ENCODE measurements around the gene BIRC7.

DNA sequence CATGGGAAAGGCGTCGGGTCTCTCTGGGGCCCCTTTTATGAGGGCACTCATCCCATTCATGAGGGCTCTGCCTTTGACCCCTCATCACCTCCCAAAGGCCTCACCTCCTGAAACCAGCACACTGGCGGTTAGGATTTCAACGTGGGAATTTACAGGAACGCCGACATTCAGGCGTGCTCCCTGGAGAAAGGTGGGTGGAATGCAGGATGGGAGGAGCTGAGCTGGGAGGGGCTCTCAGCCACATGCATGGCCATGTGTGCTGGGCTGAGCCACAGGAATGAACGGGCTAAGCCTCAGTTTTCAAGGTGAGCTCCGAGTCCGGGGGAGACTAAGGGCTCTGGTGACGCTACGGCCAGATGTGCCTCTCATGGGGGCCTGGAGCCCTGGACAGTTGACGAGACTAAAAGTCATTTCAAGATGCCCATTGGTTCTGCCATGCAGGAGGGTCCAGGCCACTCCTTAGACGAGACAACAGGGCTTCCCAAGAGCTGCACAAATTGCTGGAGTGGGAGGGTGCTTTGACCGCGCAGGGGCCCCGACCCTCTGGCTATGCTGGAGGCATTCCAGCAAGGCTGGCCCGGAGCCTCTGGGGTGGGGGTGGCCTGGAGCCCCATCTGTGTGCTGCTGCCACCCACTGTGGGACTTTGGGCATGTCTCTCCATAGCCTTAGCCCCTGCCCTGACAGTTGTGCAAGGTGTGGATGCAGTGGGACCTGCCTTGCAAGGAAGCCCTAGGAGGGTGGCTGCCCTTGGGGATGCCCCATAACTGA, 33.1 kb downstream of the BIRC7 start:
- TF ChIP-seq POLR2A (IDR thresholded peaks at IDR 0.05; ENCODE audit: low read depth, low read length) (no peak), POLR2AphosphoS5 (IDR thresholded peaks at IDR 0.05; ENCODE audit: low read depth, low read length) (no peak)
